Measurements from ENCODE around the gene MS4A15. TPM values are rescaled to one million over a fixed set of nuclear protein-coding genes. Genes with fewer than 3 reads are reported as not detected.
"Not testable (repeated sequence)": the region's sequence is repeated elsewhere in the genome, so short reads cannot be mapped to it uniquely, and the experiment has no call there.

MS4A15 gene
- total RNA-seq, 1 donor from 2014 or later = not detected

- H3K27ac ChIP-seq (ENCODE audit: low read depth, low read length) = no peak overlapping the region
- DNase-seq (ENCODE audit: low read depth) = no peak
- H3K27me3 ChIP-seq (ENCODE audit: insufficient read depth, low read length) = peaks cover 4% of the 10 kb centered on the region
- H3K79me2 ChIP-seq (ENCODE audit: insufficient read depth, low read length) = no peaks in the 10 kb centered on the region
- no peak overlapping the region for H3K9ac ChIP-seq (ENCODE audit: low read length)
- no peaks in the 10 kb centered on the region for H3K36me3 Mint-ChIP-seq (ENCODE audit: low read depth, unreplicated experiment)
- H3K4me3 ChIP-seq (ENCODE audit: insufficient read depth, low read depth, low read length) = no peak overlapping the region
- H3K27ac Mint-ChIP-seq (ENCODE audit: unreplicated experiment) = no peak overlapping the region
- H2AFZ ChIP-seq (ENCODE audit: low read depth, low read length) = no peak overlapping the region
- peaks cover 26% of the 10 kb centered on the region for H3K27me3 Mint-ChIP-seq (ENCODE audit: low read depth, unreplicated experiment)
- no peak overlapping the region for H3K4me3 Mint-ChIP-seq (ENCODE audit: unreplicated experiment)
- H3K9me3 Mint-ChIP-seq (ENCODE audit: unreplicated experiment) = peaks cover 14% of the 10 kb centered on the region
- no peak overlapping the region for H3K4me2 ChIP-seq (ENCODE audit: low read length)
- peaks cover 10% of the 10 kb centered on the region for H3K9me3 ChIP-seq (ENCODE audit: insufficient read depth, low read depth, low read length)
- H3K4me1 Mint-ChIP-seq (ENCODE audit: low read depth, unreplicated experiment) = no peaks in the 10 kb centered on the region
- FAIRE-seq = no peak
- no peaks in the 10 kb centered on the region for H3K4me1 ChIP-seq (ENCODE audit: insufficient read depth, low read length)
- no peak for TF ChIP-seq CTCF (IDR thresholded peaks at IDR 0.05; ENCODE audit: insufficient read depth, low read depth, low read length)
- no peak for TF ChIP-seq EZH2 (IDR thresholded peaks at IDR 0.05; ENCODE audit: insufficient read depth, low read length)
- no peaks in the 10 kb centered on the region for H3K36me3 ChIP-seq (ENCODE audit: insufficient read depth, low read length)
- no peaks in the 10 kb centered on the region for H4K20me1 ChIP-seq (ENCODE audit: insufficient read depth, low read length)
Measured at GRCh38 chr11:60818057-60818456, 61.4 kb downstream of the MS4A15 start.

- H3K36me3 ChIP-seq (ENCODE audit: insufficient read depth, low read length) = no peaks in the 10 kb centered on the region
- H3K4me1 Mint-ChIP-seq (ENCODE audit: low read depth, unreplicated experiment) = no peaks in the 10 kb centered on the region
- H3K27ac ChIP-seq (ENCODE audit: low read depth, low read length) = no peak overlapping the region
- peaks cover 8% of the 10 kb centered on the region for H3K9me3 Mint-ChIP-seq (ENCODE audit: unreplicated experiment)
- H3K9me3 ChIP-seq (ENCODE audit: insufficient read depth, low read depth, low read length) = peaks cover 3% of the 10 kb centered on the region
- no peak overlapping the region for H2AFZ ChIP-seq (ENCODE audit: low read depth, low read length)
- H3K79me2 ChIP-seq (ENCODE audit: insufficient read depth, low read length) = no peaks in the 10 kb centered on the region
- no peak for DNase-seq (ENCODE audit: low read depth)
- no peaks in the 10 kb centered on the region for H4K20me1 ChIP-seq (ENCODE audit: insufficient read depth, low read length)
- H3K36me3 Mint-ChIP-seq (ENCODE audit: low read depth, unreplicated experiment) = no peaks in the 10 kb centered on the region
- H3K4me1 ChIP-seq (ENCODE audit: insufficient read depth, low read length) = no peaks in the 10 kb centered on the region
- H3K4me2 ChIP-seq (ENCODE audit: low read length) = no peak overlapping the region
- H3K4me3 ChIP-seq (ENCODE audit: insufficient read depth, low read depth, low read length) = no peak overlapping the region
- no peak for FAIRE-seq
- peaks cover 4% of the 10 kb centered on the region for H3K27me3 ChIP-seq (ENCODE audit: insufficient read depth, low read length)
- TF ChIP-seq EZH2 (IDR thresholded peaks at IDR 0.05; ENCODE audit: insufficient read depth, low read length) (no peak), CTCF (IDR thresholded peaks at IDR 0.05; ENCODE audit: insufficient read depth, low read depth, low read length) (no peak)
- no peak overlapping the region for H3K27ac Mint-ChIP-seq (ENCODE audit: unreplicated experiment)
- H3K9ac ChIP-seq (ENCODE audit: low read length) = no peak overlapping the region
- no peak overlapping the region for H3K4me3 Mint-ChIP-seq (ENCODE audit: unreplicated experiment)
- H3K27me3 Mint-ChIP-seq (ENCODE audit: low read depth, unreplicated experiment) = peaks cover 27% of the 10 kb centered on the region
Measured at GRCh38 chr11:60821827-60822599, 65.3 kb downstream of the MS4A15 start.

GRCh38 chr11:60823745-60824306, 67.2 kb downstream of the MS4A15 start:
- not testable (repeated sequence) for H3K4me3 Mint-ChIP-seq (ENCODE audit: unreplicated experiment); H2AFZ ChIP-seq (ENCODE audit: low read depth, low read length); H4K20me1 ChIP-seq (ENCODE audit: insufficient read depth, low read length); H3K9me3 Mint-ChIP-seq (ENCODE audit: unreplicated experiment); H3K27ac ChIP-seq (ENCODE audit: low read depth, low read length); H3K9me3 ChIP-seq (ENCODE audit: insufficient read depth, low read depth, low read length); H3K36me3 ChIP-seq (ENCODE audit: insufficient read depth, low read length); H3K4me2 ChIP-seq (ENCODE audit: low read length); H3K4me3 ChIP-seq (ENCODE audit: insufficient read depth, low read depth, low read length); H3K4me1 ChIP-seq (ENCODE audit: insufficient read depth, low read length); H3K27me3 ChIP-seq (ENCODE audit: insufficient read depth, low read length); H3K36me3 Mint-ChIP-seq (ENCODE audit: low read depth, unreplicated experiment); DNase-seq (ENCODE audit: low read depth); FAIRE-seq; H3K4me1 Mint-ChIP-seq (ENCODE audit: low read depth, unreplicated experiment); H3K27ac Mint-ChIP-seq (ENCODE audit: unreplicated experiment); H3K9ac ChIP-seq (ENCODE audit: low read length); H3K79me2 ChIP-seq (ENCODE audit: insufficient read depth, low read length)
- H3K27me3 Mint-ChIP-seq (ENCODE audit: low read depth, unreplicated experiment) = peaks cover 36% of the 10 kb centered on the region

Data from astrocyte (in vitro differentiated cells and primary cell).